ENCODE data around the gene SPEF1.
A peak's percentile ranks its signal among the peaks of the same experiment; 100 is the strongest.
"Not testable (repeated sequence)": the region's sequence is repeated elsewhere in the genome, so short reads cannot be mapped to it uniquely, and the experiment has no call there.

SPEF1 gene, protein sequence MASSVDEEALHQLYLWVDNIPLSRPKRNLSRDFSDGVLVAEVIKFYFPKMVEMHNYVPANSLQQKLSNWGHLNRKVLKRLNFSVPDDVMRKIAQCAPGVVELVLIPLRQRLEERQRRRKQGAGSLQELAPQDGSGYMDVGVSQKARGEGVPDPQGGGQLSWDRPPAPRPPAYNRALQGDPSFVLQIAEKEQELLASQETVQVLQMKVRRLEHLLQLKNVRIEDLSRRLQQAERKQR

DNA sequence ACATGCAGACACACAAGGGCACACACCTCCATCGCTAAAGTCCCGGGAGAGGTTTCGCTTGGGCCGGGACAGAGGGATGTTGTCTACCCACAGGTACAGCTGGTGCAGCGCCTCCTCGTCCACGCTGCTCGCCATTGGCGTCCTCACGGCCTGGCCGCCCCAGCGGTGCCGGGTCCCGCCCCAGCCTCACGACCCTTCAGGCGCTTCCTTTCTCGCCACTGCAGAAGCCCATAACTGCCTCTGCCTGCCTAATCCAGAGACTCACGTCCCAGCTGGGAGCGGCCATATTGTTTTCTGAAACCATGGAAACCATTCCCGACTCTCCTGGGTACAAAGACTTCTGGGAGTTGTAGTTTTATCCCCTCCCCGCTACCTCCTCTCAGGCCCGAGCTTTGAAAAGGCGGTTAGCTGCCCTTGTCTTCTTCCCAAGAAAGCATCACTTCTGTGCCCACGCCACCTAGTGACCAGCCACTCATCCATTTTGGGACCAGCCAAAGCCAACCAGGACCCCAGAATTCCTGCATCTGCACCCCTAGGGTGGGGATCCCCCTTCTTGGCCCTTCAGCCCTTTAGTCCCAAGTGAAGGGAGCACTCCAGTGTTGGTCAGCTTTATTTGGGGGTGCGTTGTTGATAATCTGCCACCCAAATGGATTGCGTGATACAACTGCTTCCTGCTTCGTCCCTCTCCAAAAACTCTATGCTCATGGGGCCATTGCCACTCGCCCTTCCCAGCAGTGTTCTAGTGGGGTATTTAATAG, at the start of gene SPEF1:
Gene SPEF1, minus strand, starts transcription at position 296 of the 758 bp plus-strand sequence. Its CDS starts 161 bp downstream, at position 135.
- DNase-seq (ENCODE audit: low read depth): no peak

DNA sequence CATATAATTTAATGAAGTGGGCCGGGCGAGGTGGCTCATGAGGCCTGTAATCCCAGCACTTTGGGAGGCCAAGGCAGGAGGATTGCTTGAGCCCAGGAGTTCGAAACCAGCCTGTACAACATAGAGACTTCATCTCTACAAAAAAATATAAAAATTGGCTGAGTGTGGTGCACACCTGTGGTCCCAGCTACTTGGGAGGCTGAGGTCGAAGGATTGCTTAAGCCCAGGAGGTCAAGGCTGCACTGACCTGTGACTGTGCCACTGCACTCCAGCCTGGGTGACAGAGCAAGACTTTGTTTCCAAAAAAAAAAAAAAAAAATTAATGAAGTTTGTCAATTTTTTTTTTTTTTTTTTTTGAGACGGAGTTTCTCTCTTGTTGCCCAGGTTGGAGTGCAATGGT, 48.6 kb upstream of the SPEF1 start:
- DNase-seq (ENCODE audit: low read depth): not testable (repeated sequence)

DNA sequence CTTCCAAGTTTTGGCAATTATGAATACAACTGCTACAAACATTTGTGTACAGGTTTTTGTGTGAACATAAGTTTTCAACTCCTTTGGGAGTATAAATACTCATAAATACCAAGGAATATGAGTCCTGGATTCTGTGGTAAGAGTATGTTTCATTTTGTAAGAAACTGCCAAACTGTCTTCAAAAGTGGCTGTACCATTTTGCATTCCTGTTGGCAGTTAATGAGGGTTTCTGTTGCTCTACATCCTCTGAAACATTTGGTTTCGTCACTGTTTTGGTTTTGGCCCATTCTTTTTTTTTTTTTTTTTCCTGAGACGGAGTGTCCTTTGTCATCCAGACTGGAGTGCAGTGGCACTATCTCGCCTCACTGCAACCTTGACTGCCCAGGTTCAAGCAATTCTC, 47.5 kb upstream of the SPEF1 start:
- no peak for DNase-seq (ENCODE audit: low read depth)

DNA sequence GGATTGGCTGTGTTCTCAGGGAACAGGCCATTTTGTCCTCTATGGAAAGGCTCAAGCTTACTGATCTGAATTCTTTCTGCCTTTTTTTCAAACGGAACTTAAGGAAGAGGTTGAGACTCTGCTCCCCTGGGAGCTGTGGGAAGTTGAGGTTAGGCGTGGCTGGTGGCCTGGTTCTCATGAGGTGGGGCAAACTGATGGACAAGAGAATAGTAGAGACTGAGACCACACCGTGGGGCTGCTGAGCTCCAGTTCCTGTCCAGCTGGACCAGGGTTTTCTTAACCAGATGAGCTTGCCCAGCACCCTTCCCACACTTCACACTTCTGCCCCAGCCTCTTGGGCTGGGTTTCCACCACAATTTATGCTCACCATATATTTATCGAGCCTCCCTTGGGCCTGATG, 45.2 kb upstream of the SPEF1 start:
- no peak for DNase-seq (ENCODE audit: low read depth)

DNA sequence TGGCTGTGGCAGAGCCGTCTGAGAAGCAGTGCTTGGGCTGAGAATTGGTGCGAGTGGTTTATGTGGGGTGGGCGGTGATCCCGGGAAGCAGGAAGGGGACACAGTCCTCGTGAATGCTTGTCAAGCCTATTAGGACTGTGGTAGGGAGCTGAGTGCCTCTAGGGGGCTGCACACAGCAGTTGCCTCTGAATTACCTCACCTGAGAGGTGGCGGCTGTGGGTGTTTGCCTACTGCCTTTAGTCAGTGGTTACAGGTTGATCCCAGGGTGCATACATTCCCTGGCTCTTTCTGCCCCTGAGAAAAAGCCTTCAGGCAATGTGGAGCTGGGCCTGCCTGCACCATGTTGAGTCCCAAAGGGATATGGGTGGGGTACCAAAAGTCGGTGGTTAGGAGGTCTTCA, 44.3 kb upstream of the SPEF1 start:
- DNase-seq (ENCODE audit: low read depth): no peak

DNA sequence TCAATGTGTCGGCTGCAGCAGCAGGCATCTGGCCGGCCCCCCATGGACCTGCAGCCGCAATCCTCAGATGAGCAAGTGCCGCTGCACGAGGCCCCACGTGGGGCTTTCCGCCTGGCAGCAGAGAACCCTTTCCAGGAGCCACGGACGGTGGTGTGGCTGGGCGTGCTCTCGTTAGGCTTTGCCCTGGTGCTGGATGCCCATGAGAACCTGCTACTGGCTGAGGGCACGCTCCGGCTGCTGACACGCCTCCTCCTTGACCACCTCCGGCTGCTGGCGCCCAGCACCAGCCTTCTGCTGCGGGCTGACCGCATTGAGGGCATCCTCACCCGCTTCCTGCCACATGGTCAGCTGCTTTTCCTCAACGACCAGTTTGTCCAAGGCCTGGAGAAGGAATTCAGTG, 42.6 kb upstream of the SPEF1 start:
- DNase-seq (ENCODE audit: low read depth): no peak

DNA sequence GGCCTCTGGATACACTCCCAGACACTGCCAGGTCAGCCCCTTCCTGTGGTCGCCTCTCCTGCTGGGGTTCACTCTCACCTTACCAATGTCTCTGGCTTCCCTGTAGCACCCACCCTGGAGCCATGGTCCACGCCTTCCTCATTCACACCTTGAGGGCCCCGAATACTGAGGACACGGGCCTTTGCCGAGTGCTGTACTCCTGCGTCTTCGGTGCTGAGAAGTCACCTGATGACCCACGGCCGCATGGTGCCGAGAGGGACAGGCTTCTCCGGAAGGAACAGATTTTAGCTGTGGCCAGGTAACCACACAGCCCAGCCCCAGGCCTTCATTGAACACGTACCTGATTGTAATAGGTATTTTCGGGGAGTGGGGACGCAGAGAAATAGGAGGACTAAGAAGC, 40.7 kb upstream of the SPEF1 start:
- no peak for DNase-seq (ENCODE audit: low read depth)

DNA sequence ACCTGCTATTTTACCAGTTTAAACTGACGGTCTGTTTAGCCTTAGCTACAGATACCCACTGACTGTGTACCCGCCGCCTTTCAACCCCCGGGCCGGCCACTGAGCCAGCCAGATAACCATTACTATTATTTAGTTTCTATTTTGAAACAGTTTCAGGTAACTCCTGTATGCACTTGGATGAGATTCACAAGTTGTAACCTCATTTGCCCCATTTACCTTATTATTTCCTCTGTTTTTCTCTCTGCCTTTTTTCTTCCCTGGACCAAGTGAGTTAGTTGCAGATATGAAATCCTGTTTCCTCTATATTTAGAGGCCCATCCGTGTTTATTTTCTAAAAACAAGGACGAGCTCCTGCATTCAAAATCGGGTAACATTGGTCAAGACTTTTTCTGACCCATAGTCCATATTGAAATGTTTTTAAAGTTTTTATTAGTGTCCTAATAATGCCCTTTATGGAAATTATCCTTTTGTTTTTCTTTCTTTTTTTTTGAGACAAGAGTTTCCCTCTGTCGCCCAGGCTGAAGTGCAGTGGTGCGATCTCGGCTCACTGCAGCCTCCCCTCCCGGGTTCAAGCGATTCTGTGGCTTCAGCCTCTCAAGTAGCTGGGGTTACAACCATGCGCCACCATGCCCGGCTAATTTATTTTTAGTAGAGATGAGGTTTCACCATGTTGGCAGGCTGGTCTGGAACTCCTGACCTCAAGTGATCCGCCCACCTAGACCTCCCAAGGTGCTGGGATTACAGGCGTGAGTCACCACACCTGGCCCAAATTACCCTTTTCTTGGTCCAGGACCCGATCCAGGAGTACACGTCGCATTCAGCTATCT, 39.9 kb upstream of the SPEF1 start:
- DNase-seq (ENCODE audit: low read depth): no peak

DNA sequence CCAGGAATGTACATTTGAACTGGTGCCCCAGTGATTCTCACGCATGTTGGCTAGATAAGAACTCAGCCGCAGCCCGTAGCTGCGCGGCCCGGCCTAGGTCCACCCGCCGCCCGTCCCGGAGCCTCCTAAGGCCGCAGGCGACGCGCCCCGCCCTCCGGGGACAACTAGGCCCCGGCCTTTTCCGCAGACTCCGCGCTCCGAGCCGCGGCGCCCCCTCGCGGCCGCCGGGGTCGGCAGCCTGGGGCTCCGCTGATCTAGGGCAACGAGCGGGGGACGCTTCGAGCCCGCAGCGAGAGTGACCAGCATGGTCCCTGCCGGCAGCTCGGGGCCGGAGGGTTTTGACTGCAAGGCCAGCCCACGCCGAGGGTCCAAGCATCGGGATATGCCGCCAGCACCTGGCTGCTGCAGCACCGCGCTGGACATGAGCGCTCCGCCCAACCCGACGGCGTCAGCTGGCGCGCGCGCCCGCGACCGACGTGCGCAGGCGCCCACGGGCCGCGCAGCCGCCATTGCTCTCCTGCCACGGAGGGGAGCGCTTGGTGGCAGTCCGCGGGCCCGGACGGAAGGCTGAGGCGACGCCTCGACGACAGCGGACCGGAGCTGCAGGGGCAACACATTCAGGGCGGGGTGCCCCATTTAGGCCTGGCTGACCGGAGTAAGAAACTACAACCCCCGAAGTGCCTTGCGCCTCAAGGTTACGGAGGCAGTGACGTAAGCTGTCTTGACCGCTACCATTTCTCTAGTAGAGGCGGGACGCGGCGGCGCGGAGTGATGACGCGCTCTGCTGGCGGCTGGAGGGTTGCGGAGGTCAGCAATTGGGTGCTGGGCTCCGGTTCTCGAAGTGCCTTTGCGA, 39.0 kb upstream of the SPEF1 start, which contains the start of gene AP5S1:
Gene AP5S1, plus strand, starts transcription at position 500 of the 853 bp plus-strand sequence. CDS start 1,571 bp downstream, outside the sequence.
- DNase-seq (ENCODE audit: low read depth): peak; percentile 86

DNA sequence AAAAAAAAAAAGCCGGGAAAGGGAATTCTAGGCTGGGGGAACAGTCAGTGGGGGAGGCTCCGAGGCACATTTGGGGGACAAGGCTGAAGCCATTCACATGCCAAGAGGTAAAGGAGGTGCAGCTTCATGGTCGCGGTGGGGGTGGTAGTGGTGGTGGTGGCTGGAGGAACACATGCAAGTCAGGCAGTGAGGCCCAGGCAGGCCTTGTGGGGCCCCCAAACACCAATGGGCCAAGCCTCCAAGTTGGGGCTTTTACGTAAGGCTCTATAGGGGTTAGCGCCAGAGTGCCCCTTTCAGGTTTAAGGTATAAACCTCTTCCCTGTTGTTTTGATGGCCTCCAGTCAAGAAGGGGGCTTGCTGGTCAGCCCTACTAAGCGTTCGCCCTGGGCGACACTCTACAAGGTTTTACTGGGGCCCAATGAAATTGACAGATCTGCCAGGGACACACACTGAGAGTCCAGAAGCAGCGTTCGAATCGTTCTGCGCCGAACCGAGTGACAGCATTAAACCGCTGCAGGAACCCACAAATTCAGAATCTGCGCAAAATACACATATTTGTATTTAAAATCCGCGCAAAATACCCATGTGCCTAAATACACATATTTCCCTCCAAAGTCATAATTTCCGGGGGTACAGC, 38.3 kb upstream of the SPEF1 start:
- DNase-seq (ENCODE audit: low read depth): no peak

DNA sequence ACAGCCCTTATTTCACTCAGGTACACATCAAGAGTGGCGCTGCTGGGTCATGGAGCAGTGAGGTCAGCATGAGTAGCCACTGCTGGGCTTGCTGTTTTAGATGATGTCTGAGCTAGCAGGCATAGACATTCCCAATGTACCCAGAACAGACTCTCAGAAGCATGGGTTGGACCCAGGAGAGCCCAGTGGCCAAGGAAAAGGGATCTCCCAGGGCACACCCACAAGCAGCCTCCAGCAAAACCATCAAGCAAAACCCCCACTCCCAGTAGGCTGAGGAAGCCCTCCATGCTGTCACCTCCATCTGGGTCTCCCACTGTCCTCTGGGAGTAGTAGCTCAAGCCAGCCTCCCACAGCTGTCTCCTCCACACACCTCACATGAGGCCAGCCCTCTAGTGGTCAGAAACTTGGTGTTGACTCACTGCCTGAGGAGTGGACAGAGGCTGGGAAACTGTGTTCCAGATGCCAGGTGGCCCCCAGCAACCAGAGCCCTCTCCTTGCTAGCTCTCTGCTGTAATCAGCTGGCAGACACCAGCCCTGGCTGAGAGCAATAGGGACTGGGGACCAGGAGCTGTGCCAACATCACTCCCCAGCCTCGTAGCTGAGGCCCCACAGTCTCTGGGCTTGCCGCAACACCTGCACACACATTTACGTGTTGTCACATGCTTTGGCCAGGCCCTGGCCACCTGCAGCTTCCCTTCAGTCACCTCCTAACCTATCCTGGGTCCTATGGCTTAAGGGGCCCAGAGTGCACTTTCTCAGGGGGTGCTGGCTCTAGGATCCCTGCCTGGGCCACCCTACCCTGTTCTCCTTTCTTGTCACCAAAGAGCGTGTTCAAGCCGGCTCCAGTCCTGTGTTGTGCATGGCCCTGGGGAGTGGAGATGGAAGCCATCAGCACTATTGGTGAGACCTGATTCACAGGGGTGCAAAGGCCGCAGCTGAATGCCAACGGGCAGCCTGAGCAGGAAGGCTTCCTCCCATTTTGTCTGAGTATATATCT, 37.2 kb upstream of the SPEF1 start:
- DNase-seq (ENCODE audit: low read depth): no peak

DNA sequence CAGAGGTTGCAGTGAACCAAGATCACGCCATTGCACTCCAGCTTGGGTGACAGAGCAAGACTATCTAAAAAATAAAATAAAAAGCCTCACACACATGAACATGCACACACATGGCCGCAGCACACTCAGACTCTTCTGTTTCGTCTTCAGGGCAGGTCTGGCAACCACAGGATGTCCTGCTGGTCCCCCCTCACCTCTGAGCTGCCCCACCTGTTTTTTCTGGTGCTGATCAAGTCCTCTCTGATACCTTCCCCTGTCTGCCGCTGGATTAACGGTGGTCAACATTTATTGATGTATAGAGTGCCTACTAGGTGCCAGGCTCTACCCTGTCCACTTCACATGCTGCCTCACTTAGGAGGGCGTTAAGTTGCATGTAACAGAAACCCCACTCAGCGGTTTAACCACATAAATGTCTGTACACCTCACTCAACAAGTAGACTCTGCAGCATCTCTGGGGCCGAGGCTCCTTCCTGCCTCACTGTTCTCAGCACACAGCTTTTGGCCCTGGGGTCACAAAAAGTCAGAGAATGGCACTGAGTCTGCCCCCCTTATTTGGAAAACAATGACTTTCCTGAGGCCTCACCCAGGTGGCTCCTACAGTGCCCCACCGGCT, 34.6 kb upstream of the SPEF1 start:
- DNase-seq (ENCODE audit: low read depth): no peak

DNA sequence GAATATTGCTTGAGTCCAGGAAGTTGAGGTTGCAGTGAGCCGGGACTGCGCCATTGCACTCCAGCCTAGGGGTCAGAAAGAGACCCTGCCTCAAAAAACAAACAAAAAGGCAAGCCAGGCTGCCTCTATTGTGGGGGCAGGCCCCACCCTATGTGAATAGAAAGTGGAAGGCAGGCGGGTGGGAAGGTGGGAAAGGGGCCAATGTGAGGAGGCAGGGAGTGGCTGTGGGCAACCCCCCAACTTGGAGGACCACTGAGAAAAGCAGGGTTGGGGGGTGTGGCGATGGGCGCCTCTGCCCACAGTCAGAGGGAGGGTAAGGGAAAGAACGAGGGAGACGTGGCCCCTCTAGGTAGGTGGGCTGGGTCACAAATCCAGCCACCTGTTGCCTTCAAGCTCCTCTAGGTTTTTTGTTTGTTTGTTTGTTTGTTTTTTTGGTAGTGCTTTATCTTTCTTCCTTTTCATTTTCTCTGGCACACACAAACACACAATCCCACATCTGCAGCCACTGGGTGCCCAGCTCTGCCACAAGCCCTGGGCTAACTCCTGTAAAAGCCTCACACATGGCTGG, 33.8 kb upstream of the SPEF1 start:
- DNase-seq (ENCODE audit: low read depth): no peak

DNA sequence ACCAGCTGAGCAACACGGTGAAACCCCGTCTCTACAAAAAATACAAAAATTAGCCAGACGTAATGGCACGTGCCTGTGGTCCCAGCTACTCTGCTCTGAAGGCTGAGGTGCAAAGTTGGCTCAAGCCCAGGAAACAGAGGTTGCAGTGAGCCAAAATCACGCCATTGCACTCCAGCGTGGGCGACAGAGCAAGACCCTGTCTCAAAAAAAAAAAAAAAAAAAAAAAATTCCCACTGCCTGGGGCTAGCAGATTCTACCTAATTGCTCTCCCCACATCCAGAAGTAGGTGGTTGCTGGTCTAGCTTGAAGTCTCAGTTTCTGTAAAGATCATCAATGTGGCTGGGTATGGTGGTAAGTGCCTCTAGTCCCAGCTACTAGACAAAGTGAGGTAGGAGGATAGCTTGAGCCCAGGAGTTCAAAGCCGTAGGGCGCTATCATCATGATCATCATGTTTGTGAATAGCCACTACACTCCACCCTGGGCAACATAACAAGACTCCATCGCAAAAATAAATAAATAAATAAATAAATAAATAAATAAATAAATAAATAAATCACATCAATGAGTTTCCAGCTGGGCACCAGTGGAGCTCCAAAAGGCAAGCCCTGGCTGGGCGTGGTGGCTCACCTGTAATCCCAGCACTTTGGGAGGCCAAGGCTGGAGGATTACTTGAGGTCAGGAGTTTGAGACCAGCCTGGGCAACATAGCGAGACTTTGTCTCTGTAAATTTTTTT, 32.8 kb upstream of the SPEF1 start:
- no peak for DNase-seq (ENCODE audit: low read depth)

DNA sequence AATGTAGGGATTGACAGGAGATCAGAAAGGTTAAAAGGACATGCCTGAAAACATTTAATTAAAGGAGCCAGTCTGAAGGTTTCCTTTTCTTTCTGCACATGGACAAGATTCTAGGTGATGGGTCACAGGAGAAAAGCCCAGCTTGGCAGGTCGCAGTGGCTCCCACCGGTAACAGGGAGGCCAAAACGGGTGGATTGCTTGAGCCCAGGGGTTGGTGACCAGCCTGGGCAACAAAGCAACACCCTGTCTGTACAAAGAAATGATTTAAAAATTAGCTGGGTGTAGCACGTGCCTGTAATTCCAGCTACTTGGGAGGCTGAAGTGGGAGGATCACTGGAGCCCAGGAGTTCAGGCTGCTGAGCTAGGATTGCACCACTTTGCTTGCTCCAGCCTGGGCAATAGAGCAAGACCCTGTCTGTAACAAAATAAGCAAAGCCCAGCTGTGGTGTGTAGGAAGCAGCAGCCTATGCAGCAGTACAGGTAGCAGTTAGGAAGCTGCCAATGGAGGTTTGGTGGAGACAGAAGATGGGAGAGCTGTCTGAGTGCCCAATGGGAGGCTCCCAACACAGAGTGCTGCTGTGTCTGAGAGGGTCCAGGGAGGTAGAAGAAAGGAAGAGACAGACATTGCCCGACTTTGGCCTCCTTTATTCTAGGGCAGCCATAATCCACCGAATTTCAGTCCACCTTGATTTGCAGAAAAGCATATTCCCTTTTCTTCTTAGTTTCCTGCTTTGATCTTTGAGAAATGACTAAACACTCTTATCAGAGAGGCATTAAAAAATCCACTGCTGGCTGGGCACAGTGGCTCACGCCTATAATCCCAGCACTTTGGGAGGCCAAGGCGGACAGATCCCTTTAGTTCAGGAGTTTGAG, 32.0 kb upstream of the SPEF1 start:
- DNase-seq (ENCODE audit: low read depth): no peak

DNA sequence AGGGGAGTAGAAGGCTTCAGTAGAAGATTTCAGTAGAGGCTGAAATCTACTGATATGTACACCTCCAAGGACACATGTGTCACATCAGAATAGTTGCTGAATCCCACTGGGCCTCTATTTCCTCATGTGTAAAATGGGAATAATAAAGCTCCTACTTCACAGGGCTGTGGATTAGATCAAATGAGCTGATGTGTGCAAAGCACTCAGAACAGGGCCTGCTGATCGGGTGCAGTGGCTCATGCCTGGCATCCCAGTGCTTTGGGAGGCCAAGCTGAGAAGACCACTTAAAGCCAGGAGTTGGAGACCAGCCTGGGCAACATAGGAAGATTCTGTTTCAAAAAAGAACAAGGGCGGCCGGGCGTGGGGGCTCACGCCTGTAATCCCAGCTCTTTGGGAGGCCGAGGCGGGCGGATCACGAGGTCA, 31.0 kb upstream of the SPEF1 start:
- DNase-seq (ENCODE audit: low read depth): no peak

DNA sequence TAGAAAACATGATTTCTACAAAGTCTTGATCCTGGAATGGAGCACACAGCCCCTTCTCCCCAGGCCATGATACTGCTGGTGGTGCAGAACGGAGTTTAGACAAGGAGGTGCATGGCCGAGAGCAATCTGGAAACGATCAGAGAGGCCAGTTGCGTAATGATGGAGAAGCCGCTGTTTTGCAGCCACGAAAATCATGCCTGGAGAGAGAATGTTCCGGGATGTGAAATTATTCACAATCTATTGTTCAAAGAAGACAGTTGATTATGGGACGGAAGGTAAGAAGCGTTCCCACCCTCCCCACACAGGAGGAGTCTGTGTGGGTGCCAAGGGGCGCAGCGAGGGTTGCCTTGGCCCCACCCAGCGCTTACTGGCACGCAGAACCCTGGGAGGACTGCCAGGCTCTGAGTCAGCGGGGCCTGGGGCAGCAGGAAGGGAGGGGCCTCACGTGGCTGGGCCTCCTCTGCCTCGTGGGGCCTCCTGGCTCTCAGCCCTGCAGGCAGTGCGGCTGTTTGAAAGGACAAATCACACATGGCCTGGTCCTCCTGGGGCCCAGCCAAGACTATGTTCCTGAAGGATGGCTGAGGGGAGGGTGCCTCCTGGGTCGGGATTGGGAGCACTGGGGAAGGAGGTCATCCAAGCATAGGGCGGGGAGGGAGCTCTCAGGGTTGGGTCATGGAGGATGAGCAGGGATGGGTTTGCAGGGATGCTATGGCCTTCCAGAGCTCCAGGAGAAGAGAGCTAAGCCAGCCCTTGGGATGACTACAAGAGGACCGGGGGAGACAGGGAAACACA, 30.4 kb upstream of the SPEF1 start:
- peak; percentile 90 for DNase-seq (ENCODE audit: low read depth)

Measured in activated T-cell treated with anti-CD3 and anti-CD28 coated beads for 24 hours (primary cell).